Measurements from ENCODE around the gene SLC30A7.

The SLC30A7 gene

DNA sequence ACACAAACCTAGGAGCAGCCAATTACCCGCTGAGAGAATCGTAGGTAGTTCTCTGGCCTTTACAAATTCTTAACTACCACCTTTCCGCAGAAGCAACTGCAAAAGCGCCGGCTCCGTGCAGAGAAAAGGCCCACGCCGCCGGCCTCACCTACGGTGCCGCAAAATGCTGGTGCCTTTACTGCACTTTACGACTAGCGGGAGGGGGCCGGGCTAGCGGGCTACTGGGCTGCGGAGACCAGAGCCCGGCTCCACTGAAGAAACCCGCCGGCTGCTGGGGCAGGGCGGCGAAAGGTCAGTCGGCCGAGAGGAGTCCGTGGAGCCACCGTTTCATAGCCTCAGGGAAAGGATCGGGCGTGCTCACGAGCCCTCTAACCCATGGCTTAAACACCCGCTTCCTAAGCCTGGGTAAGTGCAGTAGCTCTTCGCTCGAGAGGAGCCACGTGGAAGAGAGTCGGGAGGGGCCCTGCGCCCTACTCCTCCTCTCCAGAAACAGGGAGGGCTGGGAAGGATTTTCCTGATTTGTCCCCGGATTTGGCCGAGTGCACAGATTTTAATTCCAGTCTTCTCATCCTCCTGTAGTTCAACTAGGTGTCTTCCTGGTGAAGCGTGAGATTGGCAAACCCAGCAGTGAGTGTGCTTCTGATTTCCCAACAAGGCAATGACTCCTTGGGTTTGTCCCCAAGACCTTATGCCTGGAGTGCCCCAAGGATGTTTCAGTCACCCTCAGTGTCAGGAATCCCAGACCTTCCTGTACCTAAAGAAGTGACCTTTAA is 130.0 kb downstream of the SLC30A7 start, which contains the start of gene DPH5:
Gene DPH5, minus strand, starts transcription at position 128 of the 773 bp plus-strand sequence. CDS start 341 bp downstream, outside the sequence.
- DNase-seq (ENCODE audit: low read depth): peak; percentile 81

DNA sequence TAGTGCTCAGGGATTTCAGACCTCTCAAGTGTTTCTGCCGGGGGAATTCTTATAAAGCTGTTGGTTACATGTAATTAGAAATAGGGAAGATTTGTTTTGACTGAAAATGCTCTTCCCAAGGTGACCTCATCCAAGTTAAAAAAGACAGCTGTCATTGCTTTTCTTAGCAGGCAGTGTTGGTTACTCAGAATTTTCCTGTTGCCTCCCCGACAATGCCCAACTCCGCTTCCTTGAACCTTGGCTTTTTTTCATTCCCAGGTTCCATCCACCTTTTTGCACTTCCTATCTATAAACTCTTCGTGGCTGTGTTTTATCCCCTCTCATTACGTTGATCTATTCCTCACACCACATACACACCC is 130.5 kb downstream of the SLC30A7 start:
- DNase-seq (ENCODE audit: low read depth): no peak

DNA sequence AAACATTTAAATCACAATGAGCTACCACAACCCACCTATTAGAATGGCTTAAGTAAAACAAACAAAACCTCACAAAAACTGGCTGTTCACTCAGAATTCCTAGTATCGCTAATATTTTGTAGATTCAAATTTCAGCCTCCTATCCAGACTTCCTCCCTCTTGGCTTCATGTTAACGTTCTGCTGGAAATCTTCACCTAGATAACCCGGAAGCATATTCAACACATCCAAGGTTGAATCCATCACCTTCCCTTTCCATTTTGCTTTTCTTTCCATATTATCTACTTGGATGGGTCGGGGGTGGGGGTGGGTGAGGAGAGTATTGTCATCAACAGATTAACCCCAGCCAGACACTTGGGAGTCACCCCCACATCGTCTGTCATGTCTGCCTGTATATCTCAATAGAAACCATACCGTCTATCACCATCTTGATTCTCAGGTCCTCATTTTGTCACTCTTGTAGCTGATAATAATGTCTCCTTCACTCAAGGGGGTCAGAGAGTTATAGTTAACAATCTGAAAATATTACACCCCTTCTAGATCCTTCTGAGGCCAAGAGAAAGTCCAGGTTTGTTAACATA is 131.4 kb downstream of the SLC30A7 start:
- DNase-seq (ENCODE audit: low read depth): no peak

DNA sequence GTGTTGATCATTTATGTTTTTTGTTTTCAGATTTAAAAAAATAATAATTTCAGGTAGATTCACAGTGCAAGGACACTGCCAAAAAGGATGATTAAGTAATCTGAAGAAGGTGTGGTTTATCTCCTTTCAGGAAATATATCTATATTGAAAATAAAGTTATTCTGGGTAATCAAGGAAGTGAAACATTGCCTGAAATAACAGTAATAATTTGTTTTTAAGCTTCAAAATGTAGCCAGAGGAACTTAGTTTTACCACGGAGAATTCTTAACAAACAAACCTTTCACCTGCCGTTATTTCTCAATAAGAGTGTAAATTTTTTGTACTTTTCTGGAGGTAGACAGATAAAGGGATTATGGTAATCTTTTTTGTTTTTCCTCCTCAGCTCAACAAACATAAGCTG is 132.6 kb downstream of the SLC30A7 start:
- no peak for DNase-seq (ENCODE audit: low read depth)

DNA sequence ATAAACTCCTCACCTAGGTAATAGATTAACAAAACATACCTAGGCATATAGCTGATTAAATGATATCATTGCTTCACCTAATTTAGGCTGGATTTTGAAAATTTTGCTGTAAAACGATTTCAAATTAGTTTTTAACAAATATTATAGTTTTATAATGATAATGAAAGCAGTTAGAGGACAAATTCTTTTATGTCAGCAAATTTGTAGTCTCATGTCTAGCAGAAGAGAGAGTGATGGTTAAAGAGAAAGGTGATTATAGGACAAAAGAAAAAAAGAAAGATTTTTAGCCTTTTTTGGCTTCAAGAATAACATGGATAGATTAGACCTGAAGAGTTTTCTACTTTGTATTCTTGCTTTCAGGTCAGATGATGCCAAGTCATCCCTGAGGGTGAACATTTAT is 133.3 kb downstream of the SLC30A7 start:
- no peak for DNase-seq (ENCODE audit: low read depth)

DNA sequence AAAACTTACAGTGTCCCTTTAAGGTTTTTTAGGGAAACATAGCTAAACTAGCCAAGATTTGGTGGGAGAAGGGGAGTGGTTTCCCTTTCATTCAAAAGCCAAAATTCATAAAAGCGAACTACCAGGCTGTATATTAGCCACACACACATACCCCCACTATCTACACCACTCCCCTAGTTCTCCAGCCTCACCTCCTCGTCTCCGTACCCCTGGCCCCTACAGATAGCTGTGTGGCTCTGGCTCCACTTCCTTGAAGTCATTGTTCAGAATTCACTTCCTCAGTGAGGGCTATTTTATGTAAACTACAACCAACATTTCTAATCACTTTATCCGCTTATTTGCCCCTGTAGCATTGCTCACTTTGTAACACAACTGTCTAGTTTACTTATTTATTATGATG is 135.0 kb downstream of the SLC30A7 start:
- DNase-seq (ENCODE audit: low read depth): no peak
